AG20443 (cell line): ENCODE measurements around the gene VIPR2.
"Not testable (repeated sequence)": the region's sequence is repeated elsewhere in the genome, so short reads cannot be mapped to it uniquely, and the experiment has no call there.

Experiments
- DNase-seq: peaks from one replicate; pipeline ENCODE4 v3.0.0; 2012; ENCODE audit warnings: low spot score, mixed read lengths

VIPR2 gene

GRCh38 chr7:159139639-159140038 lies 5.0 kb downstream of the VIPR2 start:
- no peak for DNase-seq

- DNase-seq = no peak
These were observed 5.5 kb downstream of the VIPR2 start for GRCh38 chr7:159139202-159139601.

- no peak for DNase-seq
These were observed 6.2 kb downstream of the VIPR2 start for GRCh38 chr7:159138508-159138907.

DNA sequence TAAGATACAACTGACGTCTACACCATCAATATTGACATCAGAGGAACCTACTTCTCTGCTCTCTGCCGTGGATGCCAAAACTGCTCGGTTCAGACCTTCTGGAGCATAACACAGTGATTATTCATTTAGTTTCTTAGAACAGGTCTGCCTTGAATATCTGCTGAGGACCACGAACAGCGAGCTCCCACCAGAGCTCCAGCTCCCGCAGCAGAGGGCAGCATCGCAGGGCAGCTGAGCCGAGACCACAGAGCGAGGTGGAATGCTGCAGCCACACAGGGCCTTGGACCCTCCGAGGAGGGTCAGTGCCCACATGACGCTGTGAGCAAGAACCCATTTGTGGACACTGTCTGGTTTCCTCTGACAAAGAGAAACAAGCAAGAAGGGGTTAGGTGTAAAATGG lies 6.8 kb downstream of the VIPR2 start:
- no peak for DNase-seq

- DNase-seq = no peak
These were observed 7.8 kb downstream of the VIPR2 start for GRCh38 chr7:159136846-159137245.

- no peak for DNase-seq
These were observed 8.2 kb downstream of the VIPR2 start for GRCh38 chr7:159136442-159136841.

DNA sequence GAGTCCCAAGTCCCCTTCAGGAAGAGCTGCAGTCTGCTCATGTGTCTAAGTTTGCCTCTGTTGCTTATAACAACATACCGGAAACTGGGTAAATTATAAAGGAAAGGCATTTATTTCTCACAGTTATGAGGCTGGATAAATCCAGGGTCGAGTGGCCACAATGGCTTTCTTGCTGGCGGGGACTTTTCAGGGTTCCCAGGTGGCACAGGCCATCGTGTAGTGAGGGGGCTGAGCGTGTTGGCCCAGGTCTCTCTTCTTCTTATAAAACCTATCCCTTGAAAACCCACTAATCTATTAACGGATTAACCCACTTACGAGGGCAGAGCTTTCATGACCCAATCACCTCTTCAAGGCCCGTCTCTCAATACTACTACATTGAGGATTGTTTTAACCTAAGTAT lies 8.7 kb downstream of the VIPR2 start:
- DNase-seq = no peak

- not testable (repeated sequence) for DNase-seq
These were observed 11.8 kb downstream of the VIPR2 start for GRCh38 chr7:159132670-159133443.

GRCh38 chr7:159130820-159131219 lies 13.8 kb downstream of the VIPR2 start:
- DNase-seq = no peak

DNA sequence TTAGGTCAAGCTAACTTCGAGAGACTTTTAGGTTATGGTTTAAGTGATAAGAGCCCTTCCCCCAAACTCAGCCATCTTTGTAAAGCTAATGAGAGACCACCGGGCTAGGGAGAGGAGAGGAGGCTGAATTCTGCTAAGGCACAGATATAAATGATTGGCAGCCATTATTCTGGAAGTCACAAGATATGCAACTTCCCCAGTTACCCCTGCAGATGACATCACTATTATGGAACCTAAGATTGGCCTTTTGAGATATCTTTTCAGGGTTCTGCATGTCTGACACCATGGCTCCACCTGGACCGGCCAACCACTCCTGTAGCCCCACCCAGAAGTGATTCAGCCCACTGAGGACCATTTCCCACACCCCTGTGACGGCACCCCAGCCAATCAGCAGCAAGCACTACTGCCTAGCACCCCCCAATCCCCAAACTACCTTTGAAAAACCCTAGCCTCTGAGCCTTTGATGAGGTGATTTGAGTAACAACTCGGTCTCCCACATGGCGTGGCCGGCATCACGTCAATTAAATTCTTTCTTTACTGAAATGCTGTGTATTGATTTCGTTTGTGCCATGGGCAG lies 14.4 kb downstream of the VIPR2 start:
- DNase-seq = no peak

GRCh38 chr7:159128767-159129166 lies 15.9 kb downstream of the VIPR2 start:
- DNase-seq = no peak

DNA sequence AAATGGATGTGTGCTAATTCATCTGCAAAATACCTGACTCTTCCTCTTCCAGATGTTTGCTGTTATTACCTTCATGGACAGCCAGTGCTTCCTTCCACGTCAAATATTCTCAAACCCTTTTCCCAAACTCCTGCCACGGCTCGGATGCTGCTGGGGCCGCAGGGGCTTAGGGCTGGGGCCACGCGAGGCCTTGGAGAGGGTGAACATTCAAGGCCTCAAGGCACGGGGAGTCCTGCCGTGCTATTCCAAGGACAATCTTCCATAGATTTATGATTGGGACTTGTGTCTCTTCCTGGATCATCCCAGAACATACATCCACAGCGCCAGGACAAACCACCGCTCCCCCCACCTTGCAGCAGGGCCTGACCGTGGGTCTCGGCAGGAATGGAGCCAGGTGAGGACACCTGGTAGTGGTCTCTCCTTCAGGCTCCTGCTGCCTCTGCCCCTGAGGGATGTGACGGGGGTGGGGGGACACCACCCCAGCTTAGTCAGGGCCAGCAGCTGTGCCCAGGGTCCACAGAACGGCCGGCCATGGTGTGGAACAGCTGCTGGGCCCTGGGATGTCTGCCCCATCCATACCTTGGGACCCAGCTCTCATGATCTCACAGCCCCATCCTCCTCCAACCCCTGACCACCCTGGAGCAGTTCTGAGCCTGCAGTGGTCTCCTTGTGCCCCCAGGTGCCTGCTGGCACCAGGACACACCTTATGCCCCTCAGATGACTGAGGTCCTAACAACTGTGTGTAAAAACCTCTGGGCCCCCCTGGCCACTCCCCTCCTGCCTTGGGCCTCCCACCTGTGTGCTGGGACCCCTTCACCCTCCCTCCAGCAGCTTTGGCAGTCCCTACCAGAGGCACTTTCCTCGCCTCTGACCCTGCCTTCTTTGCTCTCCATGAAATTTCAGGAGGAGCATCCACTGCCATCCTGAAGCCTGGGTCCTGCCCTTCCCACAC lies 16.7 kb downstream of the VIPR2 start:
- DNase-seq = no peak

GRCh38 chr7:159126311-159127260 lies 18.1 kb downstream of the VIPR2 start:
- DNase-seq = no peak

DNA sequence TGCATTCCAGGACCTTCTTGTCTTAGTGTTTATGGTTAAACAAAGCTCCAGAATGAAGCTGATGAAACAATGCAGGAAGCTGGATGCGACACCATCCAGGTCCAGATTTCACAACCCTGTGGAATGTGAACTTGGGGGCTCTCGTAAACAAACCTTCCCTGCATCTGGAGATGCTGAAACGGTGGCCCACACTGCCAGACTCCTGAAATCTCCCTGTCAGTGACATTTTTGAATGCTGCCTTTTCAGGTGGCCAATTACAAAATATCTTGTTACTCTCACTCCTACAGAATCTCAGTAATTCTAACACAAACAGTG lies 18.8 kb downstream of the VIPR2 start:
- no peak for DNase-seq

DNA sequence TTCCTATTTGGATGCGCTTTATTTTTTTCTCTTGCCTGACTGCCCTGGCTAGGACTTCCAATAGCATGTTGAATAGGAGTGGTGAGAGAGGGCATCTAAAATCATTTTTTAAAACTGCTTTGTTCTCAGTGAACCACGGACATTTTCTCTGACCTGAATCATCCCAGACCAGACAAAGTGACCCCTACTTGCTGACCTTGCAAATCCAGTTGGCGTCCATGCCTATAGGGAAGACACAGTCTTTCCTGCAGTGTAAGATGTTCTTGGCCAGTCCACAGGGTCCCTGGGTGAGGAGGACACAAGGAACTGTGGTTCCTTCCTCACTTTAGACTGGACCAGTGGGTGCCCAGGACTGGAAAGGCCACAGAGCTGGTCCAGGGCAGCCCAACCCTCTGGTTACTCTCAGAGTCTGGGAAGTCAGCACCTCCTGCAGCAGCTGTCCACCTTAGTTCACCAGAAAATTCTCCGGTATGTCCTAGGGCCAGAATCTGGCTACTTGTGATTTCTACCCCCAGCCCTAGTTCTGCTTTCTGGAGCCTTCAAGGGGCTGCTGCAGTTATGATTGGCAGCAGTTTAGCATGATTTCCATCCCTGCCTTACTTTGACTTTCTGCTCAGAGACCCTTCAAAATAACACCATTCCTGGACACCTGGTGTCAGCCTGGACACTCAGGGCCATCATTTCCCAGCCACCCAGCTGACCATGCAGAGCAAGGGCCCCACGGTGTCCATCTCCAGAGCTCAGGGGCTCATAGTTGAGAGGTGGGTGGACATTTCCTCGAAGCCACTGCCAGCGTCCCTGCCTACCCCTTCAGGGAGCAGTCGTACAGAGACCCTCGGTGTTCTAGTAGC lies 19.3 kb downstream of the VIPR2 start:
- DNase-seq = no peak

GRCh38 chr7:159123793-159124192 lies 20.9 kb downstream of the VIPR2 start:
- not testable (repeated sequence) for DNase-seq

GRCh38 chr7:159123294-159123693 lies 21.4 kb downstream of the VIPR2 start:
- DNase-seq = not testable (repeated sequence)

DNA sequence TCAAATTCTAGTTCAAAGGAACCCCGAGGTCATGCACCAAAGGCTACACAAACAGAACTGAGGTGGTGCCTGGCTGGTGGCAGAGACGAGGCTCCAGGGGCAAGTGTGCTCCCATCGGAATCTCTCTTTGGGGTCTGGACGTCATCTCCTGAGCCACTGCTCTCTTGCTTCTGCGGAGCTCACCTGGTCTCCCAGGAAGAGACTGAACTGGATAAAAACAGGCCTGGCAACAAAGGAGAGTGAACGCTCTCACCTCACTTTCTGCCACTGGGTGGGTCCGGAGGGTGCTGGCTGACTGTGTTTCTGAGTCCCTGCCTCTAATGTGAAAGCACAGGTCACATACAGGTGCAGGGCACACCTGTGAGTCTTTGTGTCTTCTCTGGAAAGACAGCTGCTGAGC lies 22.4 kb downstream of the VIPR2 start:
- no peak for DNase-seq

DNA sequence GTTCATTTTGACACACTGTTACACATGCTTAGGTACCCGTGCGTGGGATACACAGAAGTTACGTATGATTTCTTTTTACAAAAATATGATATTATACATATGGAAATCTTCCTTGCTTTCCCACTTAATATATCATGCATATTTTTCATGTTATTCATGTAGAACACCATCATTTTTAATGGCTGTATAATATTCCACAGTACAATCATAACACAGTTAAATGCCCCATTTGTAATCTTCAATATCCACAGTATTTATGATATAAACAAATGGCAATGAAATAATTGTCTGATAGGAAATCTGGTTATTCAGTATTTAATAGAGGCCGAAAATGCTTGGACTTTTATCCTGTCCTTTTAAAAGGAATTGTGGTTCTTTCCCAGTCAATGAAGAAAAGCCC lies 23.2 kb downstream of the VIPR2 start:
- DNase-seq = no peak

GRCh38 chr7:159121068-159121467 lies 23.6 kb downstream of the VIPR2 start:
- no peak for DNase-seq

- DNase-seq = no peak
These were observed 24.1 kb downstream of the VIPR2 start for GRCh38 chr7:159120540-159120919.
